NT2/D1 (cell line): Measurements from ENCODE around the gene TSPAN9.

Source experiments
- SUZ12 ChIP-seq: IDR thresholded peaks from 2 replicates; pipeline ENCODE4 v1.6.1; 2011; ENCODE audit not compliant: insufficient read length, insufficient read depth; ENCODE audit errors: extremely low read depth
- YY1 ChIP-seq: IDR thresholded peaks from 2 replicates; pipeline ENCODE4 v1.6.1; 2011; ENCODE audit not compliant: insufficient read length, insufficient read depth
- ZNF274 ChIP-seq: IDR thresholded peaks from 2 replicates; pipeline ENCODE4 v1.6.1; 2011; ENCODE audit warnings: mild to moderate bottlenecking, low read depth, low read length

DNA sequence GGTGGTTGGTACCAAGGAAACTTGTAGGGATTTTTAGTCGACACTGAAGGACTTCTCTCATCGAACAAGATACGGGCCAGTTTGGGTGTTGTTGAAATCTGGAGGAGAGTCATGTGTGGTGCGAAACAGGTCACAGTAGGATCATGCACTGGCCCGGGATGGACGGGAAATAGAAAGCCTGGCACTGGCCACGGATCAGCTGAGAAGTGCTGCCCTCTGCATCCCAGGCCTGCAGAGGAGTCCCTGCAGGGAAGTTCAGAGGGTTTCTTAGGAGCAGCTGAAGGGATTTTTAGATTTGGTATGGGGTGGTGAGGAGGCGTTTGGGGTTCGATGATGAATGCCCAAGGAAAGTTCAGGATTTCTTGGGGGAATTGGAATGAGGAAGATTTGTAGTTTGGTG is 63.1 kb downstream of the TSPAN9 start:
- no peak for TF ChIP-seq SUZ12
- TF ChIP-seq ZNF274 = no peak
- no peak for TF ChIP-seq YY1
